ENCODE measurements around the gene PLEKHD1.
"Not testable (repeated sequence)": the region's sequence is repeated elsewhere in the genome, so short reads cannot be mapped to it uniquely, and the experiment has no call there.

DNA sequence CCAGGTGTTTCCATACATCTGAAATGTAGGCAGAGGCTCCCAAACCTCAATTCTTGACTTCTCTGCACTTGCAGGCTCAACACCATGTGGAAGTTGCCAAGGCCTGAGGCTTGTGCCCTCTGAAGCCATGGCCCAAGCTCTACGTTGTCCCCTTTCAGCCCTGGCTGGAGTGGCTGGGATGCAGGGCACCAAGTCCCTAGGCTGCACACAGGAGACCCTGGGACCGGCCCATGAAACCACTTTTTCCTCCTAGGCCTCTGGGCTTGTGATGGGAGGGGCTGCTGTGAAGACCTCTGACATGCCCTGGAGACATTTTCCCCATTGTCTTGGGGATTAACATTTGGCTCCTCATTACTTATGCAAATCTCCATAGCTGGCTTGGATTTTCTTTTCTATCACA, 6.5 kb upstream of the PLEKHD1 start:
- not testable (repeated sequence) for TF ChIP-seq POLR2AphosphoS5 (IDR thresholded peaks at IDR 0.05); EP300 (IDR thresholded peaks at IDR 0.05; ENCODE audit: low read depth)

Measured in transverse colon (tissue), 3 donors.